Fibroblast of skin of left quadriceps (primary cell): ENCODE results near the gene PRR36.
"Not testable (repeated sequence)": the region's sequence is repeated elsewhere in the genome, so short reads cannot be mapped to it uniquely, and the experiment has no call there.

ENCODE experiments used
- DNase-seq, 2 experiments: peaks; one replicate each; pipeline ENCODE4 v3.0.0-alpha.2; 2013; ENCODE audit warnings: low read depth in 2 of 2

PRR36 gene

GRCh38 chr19:7874076-7874896 lies at the start of gene PRR36:
PRR36 (minus strand) TSS chr19:7874390; CDS start chr19:7873689, 701 bp downstream.
- no peak for DNase-seq

- no peak for DNase-seq
Observed at GRCh38 chr19:7923295-7924191, 49.4 kb upstream of the PRR36 start.

- no peak for DNase-seq
Observed at GRCh38 chr19:7922836-7923195, 48.6 kb upstream of the PRR36 start.

GRCh38 chr19:7921967-7922835 lies 48.0 kb upstream of the PRR36 start:
- DNase-seq: no peak

GRCh38 chr19:7921302-7921966 lies 47.2 kb upstream of the PRR36 start:
- DNase-seq: no peak

- DNase-seq: peak; percentile 90 to 93
Observed at GRCh38 chr19:7920519-7921301, 46.5 kb upstream of the PRR36 start.

GRCh38 chr19:7919610-7920518 lies 45.7 kb upstream of the PRR36 start, which contains the start of gene SNAPC2:
SNAPC2 (plus strand) TSS chr19:7920338; CDS start chr19:7920367, 29 bp downstream.
- DNase-seq: peak; percentile 90 to 91

- DNase-seq: no peak
Observed at GRCh38 chr19:7918615-7919421, 44.6 kb upstream of the PRR36 start.

- not testable (repeated sequence) for DNase-seq
Observed at GRCh38 chr19:7918062-7918614, 43.9 kb upstream of the PRR36 start.

GRCh38 chr19:7917267-7918061 lies 43.3 kb upstream of the PRR36 start:
- DNase-seq: no peak

- no peak for DNase-seq
Observed at GRCh38 chr19:7916955-7917266, 42.7 kb upstream of the PRR36 start.

GRCh38 chr19:7916103-7916954 lies 42.1 kb upstream of the PRR36 start:
- DNase-seq: no peak

- DNase-seq: no peak
Observed at GRCh38 chr19:7915250-7916102, 41.3 kb upstream of the PRR36 start.

GRCh38 chr19:7914598-7915045 lies 40.4 kb upstream of the PRR36 start, which contains the start of gene TGFBR3L:
TGFBR3L (plus strand) TSS chr19:7914830.
- no peak for DNase-seq

- DNase-seq: no peak
Observed at GRCh38 chr19:7914099-7914498, 39.9 kb upstream of the PRR36 start.
